Smooth muscle cell of the pulmonary artery (primary cell): ENCODE measurements around the gene HBG1. TPM values are rescaled to one million over a fixed set of nuclear protein-coding genes. Genes with fewer than 3 reads are reported as not detected.

Experiments
- total RNA-seq: library from RNA; depleted of rRNA; stranded (reverse); fragments of >200 nt; gene quantifications from 2 replicates; pipeline ENCODE4 v1.2.3, GENCODE V29; 2014

The HBG1 gene
- total RNA-seq = not detected in 2 replicates

GRCh38 chr11:5249807-5250396 is at the start of gene HBG1:
HBG1 (minus strand) TSS chr11:5249857; CDS start chr11:5249804, 53 bp downstream.

DNA sequence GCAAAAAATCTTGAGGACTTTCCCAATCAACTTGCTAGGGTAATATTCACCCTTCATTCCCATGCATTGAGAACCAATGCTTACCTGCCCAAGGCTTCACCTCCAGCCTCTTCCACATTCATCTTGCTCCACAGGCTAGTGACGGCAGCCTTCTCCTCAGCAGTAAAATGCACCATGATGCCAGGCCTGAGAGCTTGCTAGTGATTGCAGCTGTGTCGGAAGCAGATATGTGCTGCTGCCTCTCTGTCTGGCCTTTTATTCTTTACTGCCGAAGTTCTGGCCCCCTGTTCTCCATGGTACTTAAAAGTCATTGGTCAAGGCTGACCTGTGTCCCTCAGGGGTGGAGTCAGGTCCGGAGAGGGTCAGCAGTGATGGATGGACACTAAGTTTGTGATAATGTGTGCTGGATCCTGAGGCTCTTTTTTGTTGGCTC is 20.1 kb upstream of the HBG1 start, which contains the start of gene HBE1:
Gene HBE1, minus strand, starts transcription at position 231 of the 433 bp plus-strand sequence. Its CDS starts 55 bp downstream, at position 176.

GRCh38 chr11:5254646-5255413 is 5.2 kb upstream of the HBG1 start, which contains the start of gene HBG2:
HBG2 (minus strand) TSS chr11:5254781; CDS start chr11:5254728, 53 bp downstream.

DNA sequence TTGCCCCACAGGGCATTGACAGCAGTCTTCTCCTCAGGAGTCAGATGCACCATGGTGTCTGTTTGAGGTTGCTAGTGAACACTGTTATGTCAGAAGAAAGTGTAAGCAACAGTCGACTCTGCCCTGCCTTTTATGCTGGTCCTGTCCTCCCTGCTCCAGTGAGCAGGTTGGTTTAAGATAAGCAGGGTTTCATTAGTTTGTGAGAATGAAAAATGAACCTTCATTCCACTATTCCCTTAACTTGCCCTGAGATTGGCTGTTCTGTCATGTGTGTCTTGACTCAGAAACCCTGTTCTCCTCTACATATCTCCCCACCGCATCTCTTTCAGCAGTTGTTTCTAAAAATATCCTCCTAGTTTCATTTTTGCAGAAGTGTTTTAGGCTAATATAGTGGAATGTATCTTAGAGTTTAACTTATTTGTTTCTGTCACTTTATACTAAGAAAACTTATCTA is 15.2 kb downstream of the HBG1 start, which contains the start of gene HBD:
Gene HBD, minus strand, starts transcription at position 103 of the 454 bp plus-strand sequence. Its CDS starts 50 bp downstream, at position 53.

GRCh38 chr11:5226732-5227310 is 22.8 kb downstream of the HBG1 start, which contains the start of gene HBB:
HBB (minus strand) TSS chr11:5227071; CDS start chr11:5227021, 50 bp downstream.

DNA sequence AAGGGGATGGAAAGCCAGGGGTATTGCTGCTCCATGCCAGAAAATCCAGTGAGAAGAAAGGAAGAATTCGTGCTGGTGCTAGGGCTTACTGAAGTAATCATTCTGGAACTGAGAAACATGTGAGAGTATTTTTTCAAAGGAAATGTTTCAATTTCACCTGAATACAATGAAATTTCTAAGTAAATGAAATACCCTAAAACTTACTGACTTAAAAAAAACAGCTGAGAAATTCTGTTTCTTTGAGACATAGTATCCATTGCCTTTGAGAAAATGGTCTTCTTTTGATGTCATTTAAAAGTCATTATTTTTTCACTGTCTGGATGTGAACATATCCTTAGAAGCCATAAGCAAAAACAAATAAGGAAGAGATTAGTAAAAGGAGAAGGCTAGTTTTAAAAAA is 49.1 kb downstream of the HBG1 start, which contains the start of gene OR51V1:
Gene OR51V1, minus strand, starts transcription at position 101 of the 400 bp plus-strand sequence. Its CDS starts 0 bp downstream, at position 101.

Other genes starting within 250 kb of the HBG1 start
- gene OR52J3, start 203.3 kb downstream of the HBG1 start, total RNA-seq = not detected in 2 replicates
- gene OR52E2, start 190.2 kb downstream of the HBG1 start, total RNA-seq = not detected in 2 replicates
- not detected in 2 replicates for gene OR52E1, start 180.3 kb downstream of the HBG1 start, total RNA-seq
- gene OR52A5, start 111.5 kb downstream of the HBG1 start, total RNA-seq = not detected in 2 replicates
- not detected in 2 replicates for gene OR52A1, start 95.1 kb downstream of the HBG1 start, total RNA-seq
- not detected in 2 replicates for gene OR51V1, start 49.2 kb downstream of the HBG1 start, total RNA-seq
- not detected in 2 replicates for gene HBB, start 22.8 kb downstream of the HBG1 start, total RNA-seq
- 0.33 and 0.36 TPM in 2 replicates for gene HBD, start 15.4 kb downstream of the HBG1 start, total RNA-seq
- gene HBG2, start 4.9 kb upstream of the HBG1 start, total RNA-seq = not detected in 2 replicates
- not detected in 2 replicates for gene HBE1, start 20.1 kb upstream of the HBG1 start, total RNA-seq
- gene OR51B4, start 52.1 kb upstream of the HBG1 start, total RNA-seq = 0.20 TPM in 1 of 2 replicates, not detected in the other
- 0.13 TPM in 2 replicates for gene OR51B2, start 74.4 kb upstream of the HBG1 start, total RNA-seq
- 0.13 and 0.17 TPM in 2 replicates for gene OR51B5, start 93.7 kb upstream of the HBG1 start, total RNA-seq
- gene OR51B6, start 101.7 kb upstream of the HBG1 start, total RNA-seq = not detected in 2 replicates
- not detected in 2 replicates for gene OR51M1, start 134.0 kb upstream of the HBG1 start, total RNA-seq
- gene OR51Q1, start 172.3 kb upstream of the HBG1 start, total RNA-seq = not detected in 2 replicates
- gene OR51I1, start 191.7 kb upstream of the HBG1 start, total RNA-seq = not detected in 2 replicates
- not detected in 2 replicates for gene OR51I2, start 199.5 kb upstream of the HBG1 start, total RNA-seq
- not detected in 2 replicates for gene OR52D1, start 238.8 kb upstream of the HBG1 start, total RNA-seq